Fibroblast of skin of left biceps (primary cell): ENCODE results near the gene KMT5C.

Experiments
- DNase-seq, 2 experiments: peaks; one replicate each; pipeline ENCODE4 v3.0.0-alpha.2; 2013; ENCODE audit warnings: low read depth in 2 of 2

KMT5C gene

DNA sequence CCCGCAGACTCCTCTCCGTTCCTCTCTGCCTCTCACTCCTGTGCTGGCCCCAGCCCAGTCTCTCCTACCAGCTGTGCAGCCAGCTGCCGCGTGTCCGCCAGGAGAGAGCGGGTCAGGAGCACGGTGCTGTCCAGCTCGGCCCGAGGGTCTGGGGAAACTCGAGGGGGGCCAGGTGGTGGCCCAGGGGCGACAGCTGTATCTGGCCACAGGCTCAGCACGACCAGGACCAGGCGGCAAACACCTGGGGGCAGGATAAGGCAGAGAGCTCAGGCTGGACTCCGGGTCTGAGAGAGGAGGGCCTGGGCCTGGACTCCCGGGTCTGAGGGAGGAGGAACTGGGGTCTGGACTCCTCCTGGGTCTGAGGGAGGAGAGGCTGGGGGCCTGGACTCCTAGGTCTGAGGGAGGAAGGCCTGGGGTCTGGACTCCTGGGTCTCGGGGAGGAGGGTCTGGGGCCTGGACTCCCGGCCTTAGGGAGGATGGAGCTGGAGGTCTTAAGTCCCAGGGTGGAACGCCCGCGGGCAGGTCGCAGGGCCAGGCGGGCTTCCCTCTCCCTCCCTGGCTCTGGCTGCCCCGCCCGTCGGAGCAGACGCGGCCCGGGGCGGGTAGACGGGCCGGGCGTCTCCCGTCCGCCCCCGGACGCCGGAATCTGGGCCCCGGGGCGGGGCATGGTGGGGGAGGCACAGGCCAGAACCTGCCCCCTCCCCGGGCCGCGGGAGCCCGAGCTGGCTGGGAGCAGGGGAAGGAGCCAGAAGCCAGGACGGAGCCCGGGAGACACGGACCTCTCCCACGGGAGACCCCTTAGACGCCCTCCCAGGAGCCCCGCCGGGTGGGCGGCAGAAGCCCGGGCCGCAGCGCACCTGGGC lies 29.3 kb downstream of the KMT5C start:
- DNase-seq = peak in 1 of 2 experiments; percentile 31

DNA sequence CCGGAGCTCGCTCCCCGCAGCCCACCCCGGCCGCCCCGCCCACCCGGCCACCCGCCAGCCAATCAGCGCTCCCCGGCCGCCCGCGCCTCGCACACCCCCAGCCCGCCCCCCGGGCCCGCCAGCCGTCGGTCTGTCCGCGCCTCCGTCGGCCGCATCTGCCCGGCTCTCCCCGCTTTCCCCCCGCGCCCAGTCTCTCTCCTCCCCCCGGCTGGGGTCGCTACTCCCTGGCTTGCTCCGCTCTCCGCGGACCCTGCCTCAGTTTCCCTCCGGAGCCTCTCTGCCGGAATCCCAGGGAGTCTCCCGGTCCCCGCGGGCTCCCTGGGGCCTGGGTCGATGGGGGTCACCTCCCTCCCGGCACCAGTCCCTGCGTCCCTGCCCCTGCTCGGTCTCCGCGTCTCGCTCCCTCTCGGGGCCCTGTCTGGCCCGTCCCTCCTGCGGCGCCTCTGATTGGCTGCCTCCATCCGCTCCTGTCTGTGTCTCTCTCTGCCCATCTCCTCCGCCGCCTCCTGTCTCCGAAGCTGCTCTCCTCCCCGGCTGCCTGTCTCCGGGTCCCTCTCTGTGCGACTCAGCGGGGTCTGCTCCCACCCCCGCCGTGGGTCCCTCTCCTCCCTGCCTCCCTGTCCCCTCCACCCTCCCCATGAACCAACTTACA lies 30.1 kb downstream of the KMT5C start:
- DNase-seq = peak; percentile 31 to 42

DNA sequence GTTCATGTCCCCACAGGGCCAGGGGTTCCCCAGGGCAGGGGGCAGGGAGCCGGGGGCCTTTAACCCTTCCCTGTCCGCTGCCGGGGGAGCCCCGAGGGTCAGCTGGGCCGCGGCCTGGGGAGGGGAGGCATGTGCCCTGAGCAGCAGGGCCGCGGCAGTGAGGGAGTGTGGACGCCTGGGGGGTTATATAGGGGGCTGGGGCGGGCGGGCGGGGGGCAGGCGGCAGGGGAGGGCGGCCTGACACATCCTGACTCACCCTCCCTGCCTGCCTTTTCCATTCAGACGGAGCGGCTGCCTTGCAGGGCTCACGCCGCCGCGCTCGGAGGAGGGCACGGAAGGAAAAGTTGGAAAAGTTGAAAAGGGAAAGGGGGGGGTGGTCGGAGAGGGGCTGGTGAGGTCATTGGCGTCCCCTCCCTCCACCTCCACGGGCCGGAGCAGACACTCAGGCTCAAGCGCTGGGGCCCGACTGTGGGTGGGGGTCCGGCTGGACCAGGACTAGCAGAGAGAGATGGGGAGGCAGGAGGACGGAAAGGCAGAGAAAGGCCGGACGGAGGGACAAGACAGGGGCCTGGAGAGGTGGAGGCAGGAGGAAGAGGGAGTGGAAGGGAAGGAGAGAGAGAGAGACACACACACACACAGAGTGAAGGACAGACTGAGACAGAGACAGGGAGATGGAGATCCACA lies 30.8 kb downstream of the KMT5C start, which contains the start of gene IL11:
IL11 (minus strand) TSS at position 159 of the 684 bp plus-strand sequence; CDS start at position 6, 153 bp downstream.
- peak in 1 of 2 experiments; percentile 14 for DNase-seq

- peak in 1 of 2 experiments; percentile 24 for DNase-seq
Observed at GRCh38 chr19:55372316-55373081, 32.8 kb downstream of the KMT5C start.

DNA sequence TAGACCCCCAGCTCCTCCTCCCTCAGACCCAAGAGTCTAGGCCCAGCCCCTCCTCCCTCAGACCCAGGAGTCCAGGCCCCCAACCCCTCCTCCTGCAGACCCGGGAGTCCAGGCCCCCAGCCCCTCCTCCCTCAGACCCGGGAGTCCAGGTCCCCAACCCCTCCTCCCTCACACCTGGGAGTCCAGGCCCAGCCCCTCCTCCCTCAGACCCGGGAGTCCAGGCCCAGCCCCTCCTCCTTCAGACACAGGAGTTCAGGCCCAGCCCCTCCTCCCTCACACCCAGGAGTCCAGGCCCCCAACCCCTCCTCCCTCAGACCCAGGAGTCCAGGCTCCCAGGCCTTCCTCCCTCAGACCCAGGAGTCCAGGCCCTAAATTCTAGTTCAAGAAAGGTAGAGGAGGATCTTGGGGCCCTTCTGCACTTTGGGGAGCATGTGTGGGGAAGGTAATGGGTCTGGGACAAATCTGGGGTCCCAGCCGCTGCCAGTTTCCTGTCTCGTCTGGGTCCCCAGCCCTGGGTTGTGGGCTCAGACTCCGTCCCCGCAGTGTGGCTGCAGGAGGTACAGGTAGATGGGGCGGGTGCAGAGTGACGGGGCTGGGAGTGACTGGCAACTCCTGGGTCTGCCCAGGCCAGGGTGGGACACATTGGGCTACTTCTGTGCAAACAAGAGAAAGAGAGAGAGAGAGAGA lies 33.8 kb downstream of the KMT5C start:
- DNase-seq = no peak

- DNase-seq = no peak
Observed at GRCh38 chr19:55373993-55374757, 34.5 kb downstream of the KMT5C start.

GRCh38 chr19:55376241-55376933 lies 36.7 kb downstream of the KMT5C start, which contains the start of gene TMEM190:
Gene TMEM190, plus strand, starts transcription at chr19:55376826. Its CDS starts 28 bp downstream, at chr19:55376854.
- no peak for DNase-seq

GRCh38 chr19:55377356-55378131 lies 37.9 kb downstream of the KMT5C start:
- DNase-seq = no peak

DNA sequence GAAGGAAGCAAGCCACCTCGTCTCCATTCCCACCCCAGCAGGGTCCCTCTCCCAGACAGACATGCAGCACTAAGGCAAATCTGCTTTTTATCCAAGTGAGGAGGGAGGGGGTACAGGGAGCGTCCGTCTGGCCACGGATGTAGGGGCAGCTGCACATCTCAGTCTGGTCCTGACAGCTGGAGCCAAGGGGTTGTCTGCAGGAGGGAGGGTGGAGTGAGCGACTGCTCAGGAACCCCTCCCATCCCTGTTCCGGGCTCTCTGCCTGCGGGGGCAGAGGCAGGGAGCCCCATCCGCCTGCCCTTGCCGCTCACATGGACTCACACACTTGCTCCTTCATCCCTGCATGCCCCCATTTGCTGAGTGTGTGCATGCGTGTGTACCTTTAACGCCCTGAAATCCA lies 39.5 kb downstream of the KMT5C start:
- DNase-seq = no peak

DNA sequence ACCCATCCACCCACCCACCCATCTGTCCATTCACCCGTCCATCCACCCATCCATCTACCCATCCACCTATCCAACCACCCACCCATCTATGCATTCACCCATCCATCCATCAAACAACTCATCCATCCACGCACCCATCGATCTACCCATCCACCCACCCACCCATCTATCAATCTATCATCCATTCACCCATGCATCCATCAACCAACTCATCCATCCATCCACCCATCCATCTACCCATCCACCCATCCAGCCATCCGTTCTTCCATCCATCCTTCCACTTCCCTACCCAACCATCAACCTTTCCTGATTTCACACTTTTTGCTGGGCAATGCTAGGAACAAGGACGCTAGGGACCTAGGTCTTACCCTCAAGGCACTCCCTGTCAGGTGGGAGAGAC lies 42.3 kb downstream of the KMT5C start:
- DNase-seq = no peak

DNA sequence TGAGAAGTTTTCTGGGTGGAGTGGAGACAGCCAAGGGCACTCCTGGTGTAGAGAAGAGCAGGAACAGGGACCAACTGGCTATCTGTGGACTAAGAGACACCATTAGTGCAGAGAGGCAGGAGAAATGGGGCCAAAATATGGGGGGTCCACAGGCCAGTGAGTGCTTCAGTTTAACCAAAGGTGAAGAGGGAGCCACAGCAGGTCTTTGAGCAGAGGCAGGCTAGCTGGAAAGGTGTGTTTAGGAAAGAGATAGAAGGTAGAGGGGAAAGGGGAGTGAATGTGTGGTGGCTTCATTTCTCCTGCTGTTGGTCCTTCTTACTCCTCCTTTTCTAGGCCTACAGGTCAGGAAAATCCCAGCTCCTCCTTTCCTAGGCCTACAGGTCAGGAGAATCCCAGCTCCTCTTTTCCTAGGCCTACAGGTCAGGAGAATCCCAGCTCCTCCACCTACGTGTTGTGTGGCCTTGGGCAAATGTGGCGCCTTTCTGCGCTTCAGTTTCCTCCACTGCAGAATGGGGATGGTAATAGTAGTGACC lies 42.9 kb downstream of the KMT5C start:
- DNase-seq = no peak

- DNase-seq = peak in 1 of 2 experiments; percentile 21
Observed at GRCh38 chr19:55383279-55384130, 43.8 kb downstream of the KMT5C start.

GRCh38 chr19:55384131-55384919 lies 44.6 kb downstream of the KMT5C start, which contains the start of gene TMEM238:
Gene TMEM238, minus strand, starts transcription at chr19:55384292. Its CDS starts 33 bp downstream, at chr19:55384259.
- DNase-seq = no peak

DNA sequence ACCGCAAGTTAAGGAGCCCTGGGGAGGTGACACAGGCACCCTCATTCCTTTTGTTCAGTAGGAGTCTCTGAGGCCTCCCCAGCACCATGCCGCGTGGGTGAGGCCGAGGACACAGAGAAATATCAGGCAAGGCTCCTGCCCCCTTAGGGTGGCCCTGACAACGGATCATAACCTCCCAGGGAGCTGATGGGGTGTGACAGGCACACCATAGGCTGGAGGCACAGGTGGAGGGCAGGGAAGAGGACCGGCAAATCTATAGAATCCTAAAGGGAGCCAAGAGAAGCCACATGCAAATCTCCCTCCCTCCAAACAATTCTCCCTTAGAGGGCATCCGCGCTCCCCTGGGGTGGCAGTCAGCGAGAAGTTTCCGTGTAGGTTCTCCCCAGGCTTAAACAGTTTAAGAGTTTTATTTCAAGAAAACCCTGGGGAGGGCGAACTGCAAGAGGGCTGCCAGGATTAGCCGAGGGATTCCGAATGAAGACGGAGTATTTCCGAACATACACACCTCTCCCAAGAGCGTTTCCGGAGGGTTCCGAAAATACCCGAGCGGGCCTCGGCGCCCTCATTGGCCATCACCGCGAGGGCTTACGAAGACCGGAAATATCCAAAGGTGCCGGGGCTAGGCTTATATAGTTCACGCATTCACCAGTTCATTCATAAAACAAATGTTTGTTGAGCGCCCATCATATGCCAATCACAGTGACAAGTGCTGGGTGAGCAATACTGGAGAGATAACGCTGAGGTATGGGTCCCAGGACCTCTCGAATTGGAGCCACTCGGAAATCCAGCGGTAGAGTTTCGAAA lies 45.4 kb downstream of the KMT5C start:
- peak; percentile 85 for DNase-seq

GRCh38 chr19:55385724-55386492 lies 46.2 kb downstream of the KMT5C start, which contains the start of gene RPL28:
Gene RPL28, plus strand, starts transcription at chr19:55385932. Its CDS starts 426 bp downstream, at chr19:55386358.
- peak; percentile 93 to 95 for DNase-seq
